ENCODE data around the gene PCBP3.

The PCBP3 gene

DNA sequence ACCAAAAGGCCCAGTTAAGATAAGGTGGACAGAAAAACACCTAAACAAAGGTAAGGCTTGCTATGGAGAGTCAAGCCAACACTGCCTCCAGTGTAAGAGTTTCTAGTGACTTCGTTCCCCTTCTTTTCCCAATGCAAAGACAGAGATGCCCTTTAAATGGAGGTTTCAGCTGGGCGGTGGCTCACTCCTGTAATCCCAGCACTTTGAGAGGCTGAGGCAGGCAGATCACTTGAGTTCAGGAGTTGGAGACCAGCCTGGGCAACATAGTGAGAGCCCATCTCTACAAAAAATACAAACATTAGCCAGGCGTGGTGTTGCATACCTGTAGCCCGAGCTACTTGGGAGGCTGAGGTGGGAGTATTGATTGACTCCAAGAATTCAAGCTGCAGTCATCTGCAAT lies 314.0 kb downstream of the PCBP3 start:
- Histone ChIP-seq H3K4me2 (ENCODE audit: low read length) (no peak overlapping the region), H3K14ac (ENCODE audit: low read length) (no peak overlapping the region), H2BK120ac (ENCODE audit: insufficient read depth, low read length, poor library complexity) (no peak overlapping the region), H3K27me3 (ENCODE audit: insufficient read depth, low read length) (no peaks in the 10 kb centered on the region), H3K18ac (ENCODE audit: low read length) (no peak overlapping the region), H3K23ac (ENCODE audit: low read length) (no peak overlapping the region), H4K8ac (ENCODE audit: low read depth, low read length) (no peak overlapping the region), H3K79me1 (ENCODE audit: low read length) (no peaks in the 10 kb centered on the region), H3K79me2 (ENCODE audit: control insufficient read depth, insufficient read depth, low read length, poor library complexity) (no peaks in the 10 kb centered on the region), H3K27ac (ENCODE audit: low read depth, low read length) (no peak overlapping the region), H2BK12ac (ENCODE audit: low read length) (no peak overlapping the region), H2AFZ (ENCODE audit: insufficient read depth, low read length, poor library complexity) (no peak overlapping the region), H3K4me1 (ENCODE audit: control insufficient read depth in 1 of 2, insufficient read depth in 2 of 2, low read length in 2 of 2) (no peaks in the 10 kb centered on the region), H3K9ac (ENCODE audit: low read length) (no peak overlapping the region), H4K12ac (ENCODE audit: low read depth, low read length) (no peak overlapping the region), H3K36me3 (ENCODE audit: control insufficient read depth in 1 of 2, insufficient read depth in 2 of 2, low read length in 2 of 2) (no peaks in the 10 kb centered on the region), H3K9me3 (ENCODE audit: insufficient read depth, low read depth, low read length) (peaks cover 14% of the 10 kb centered on the region), H2AK5ac (ENCODE audit: low read length) (no peak overlapping the region), H2BK5ac (ENCODE audit: low read depth, low read length, poor library complexity) (no peak overlapping the region), H3K4ac (ENCODE audit: low read depth, low read length) (no peak overlapping the region), H3K4me3 (ENCODE audit: low read depth, low read length) (no peak overlapping the region), H4K91ac (ENCODE audit: low read depth, low read length) (no peak overlapping the region)
- DNase-seq = no peak
- WGBS (ENCODE audit: extremely low coverage, insufficient coverage, insufficient read length) = no CpG with 5 or more reads among the region's 4 CpGs

DNA sequence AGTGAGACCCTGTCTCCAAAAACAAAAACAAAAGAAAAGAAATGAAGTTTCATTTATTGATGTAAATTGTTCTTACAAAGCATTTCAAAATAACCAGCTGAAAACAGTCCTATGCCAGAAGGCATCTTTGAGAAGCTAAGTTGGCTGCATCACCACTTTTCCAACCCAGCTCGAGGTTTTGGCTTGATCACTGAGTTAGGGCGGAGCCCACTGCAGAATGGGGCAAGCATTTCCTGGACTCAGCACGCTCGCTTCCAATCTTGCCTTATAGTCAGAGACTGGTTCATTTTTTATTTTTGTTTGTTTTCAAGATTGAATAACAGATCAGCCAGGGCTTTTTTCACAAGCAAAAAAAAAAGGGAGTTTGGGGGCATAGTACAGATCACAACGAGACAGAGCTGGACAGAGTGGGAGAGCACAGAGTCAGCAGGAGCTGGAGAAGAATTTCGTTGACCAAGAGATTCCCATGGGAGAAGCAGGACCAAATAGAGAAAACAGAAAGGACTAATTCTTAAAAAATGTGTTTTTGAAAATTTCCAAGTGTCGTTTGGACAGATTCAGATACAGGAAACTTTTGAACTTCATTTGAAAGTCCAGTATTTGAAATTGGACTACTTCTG lies 314.6 kb downstream of the PCBP3 start:
- H3K4me1 ChIP-seq (ENCODE audit: control insufficient read depth in 1 of 2, insufficient read depth in 2 of 2, low read length in 2 of 2) = no peaks in the 10 kb centered on the region
- no peak overlapping the region for H3K9ac ChIP-seq (ENCODE audit: low read length)
- H3K36me3 ChIP-seq (ENCODE audit: control insufficient read depth in 1 of 2, insufficient read depth in 2 of 2, low read length in 2 of 2) = no peaks in the 10 kb centered on the region
- no peaks in the 10 kb centered on the region for H3K79me2 ChIP-seq (ENCODE audit: control insufficient read depth, insufficient read depth, low read length, poor library complexity)
- H2AK5ac ChIP-seq (ENCODE audit: low read length) = no peak overlapping the region
- no peak overlapping the region for H4K91ac ChIP-seq (ENCODE audit: low read depth, low read length)
- H3K79me1 ChIP-seq (ENCODE audit: low read length) = no peaks in the 10 kb centered on the region
- H3K4ac ChIP-seq (ENCODE audit: low read depth, low read length) = no peak overlapping the region
- H3K18ac ChIP-seq (ENCODE audit: low read length) = no peak overlapping the region
- H2AFZ ChIP-seq (ENCODE audit: insufficient read depth, low read length, poor library complexity) = no peak overlapping the region
- no peak overlapping the region for H2BK120ac ChIP-seq (ENCODE audit: insufficient read depth, low read length, poor library complexity)
- WGBS (ENCODE audit: extremely low coverage, insufficient coverage, insufficient read length) = no CpG with 5 or more reads among the region's 7 CpGs
- H3K9me3 ChIP-seq (ENCODE audit: insufficient read depth, low read depth, low read length) = peaks cover 16% of the 10 kb centered on the region
- H3K27ac ChIP-seq (ENCODE audit: low read depth, low read length) = no peak overlapping the region
- no peak overlapping the region for H2BK12ac ChIP-seq (ENCODE audit: low read length)
- no peak overlapping the region for H4K12ac ChIP-seq (ENCODE audit: low read depth, low read length)
- H3K14ac ChIP-seq (ENCODE audit: low read length) = no peak overlapping the region
- no peak overlapping the region for H4K8ac ChIP-seq (ENCODE audit: low read depth, low read length)
- no peak for DNase-seq
- no peak overlapping the region for H3K23ac ChIP-seq (ENCODE audit: low read length)
- no peak overlapping the region for H3K4me3 ChIP-seq (ENCODE audit: low read depth, low read length)
- H3K27me3 ChIP-seq (ENCODE audit: insufficient read depth, low read length) = no peaks in the 10 kb centered on the region
- H2BK5ac ChIP-seq (ENCODE audit: low read depth, low read length, poor library complexity) = no peak overlapping the region
- H3K4me2 ChIP-seq (ENCODE audit: low read length) = no peak overlapping the region

DNA sequence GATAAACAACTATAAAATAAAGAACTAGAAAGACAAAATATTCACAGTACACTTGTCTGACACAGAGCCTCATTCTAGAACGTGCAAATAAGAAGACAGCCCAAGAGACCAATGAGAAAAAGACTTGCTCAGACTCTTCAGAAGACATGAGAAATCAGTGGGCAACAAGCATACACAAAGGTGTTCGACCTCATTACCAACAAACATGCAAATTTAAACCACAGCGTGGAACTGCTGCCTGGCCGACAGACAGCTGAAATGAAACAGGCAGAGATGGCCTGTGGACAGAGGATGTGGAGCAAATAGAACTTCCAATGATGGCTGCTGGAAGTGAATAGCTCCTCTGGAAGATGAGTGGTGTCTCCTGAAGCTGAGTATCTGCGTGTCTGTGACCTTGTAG lies 315.7 kb downstream of the PCBP3 start:
- no peak overlapping the region for H3K14ac ChIP-seq (ENCODE audit: low read length)
- no peak overlapping the region for H3K27ac ChIP-seq (ENCODE audit: low read depth, low read length)
- H3K4me1 ChIP-seq (ENCODE audit: control insufficient read depth in 1 of 2, insufficient read depth in 2 of 2, low read length in 2 of 2) = no peaks in the 10 kb centered on the region
- no peak overlapping the region for H3K4ac ChIP-seq (ENCODE audit: low read depth, low read length)
- H3K23ac ChIP-seq (ENCODE audit: low read length) = no peak overlapping the region
- H2BK120ac ChIP-seq (ENCODE audit: insufficient read depth, low read length, poor library complexity) = no peak overlapping the region
- H3K4me2 ChIP-seq (ENCODE audit: low read length) = no peak overlapping the region
- H2AFZ ChIP-seq (ENCODE audit: insufficient read depth, low read length, poor library complexity) = no peak overlapping the region
- H3K36me3 ChIP-seq (ENCODE audit: control insufficient read depth in 1 of 2, insufficient read depth in 2 of 2, low read length in 2 of 2) = no peaks in the 10 kb centered on the region
- H3K18ac ChIP-seq (ENCODE audit: low read length) = no peak overlapping the region
- no peak overlapping the region for H4K91ac ChIP-seq (ENCODE audit: low read depth, low read length)
- no peak overlapping the region for H2BK5ac ChIP-seq (ENCODE audit: low read depth, low read length, poor library complexity)
- H3K9ac ChIP-seq (ENCODE audit: low read length) = no peak overlapping the region
- DNase-seq = no peak
- H3K4me3 ChIP-seq (ENCODE audit: low read depth, low read length) = no peak overlapping the region
- no peaks in the 10 kb centered on the region for H3K79me1 ChIP-seq (ENCODE audit: low read length)
- H3K9me3 ChIP-seq (ENCODE audit: insufficient read depth, low read depth, low read length) = peaks cover 16% of the 10 kb centered on the region
- no peak overlapping the region for H2AK5ac ChIP-seq (ENCODE audit: low read length)
- no peaks in the 10 kb centered on the region for H3K27me3 ChIP-seq (ENCODE audit: insufficient read depth, low read length)
- H4K12ac ChIP-seq (ENCODE audit: low read depth, low read length) = no peak overlapping the region
- no peaks in the 10 kb centered on the region for H3K79me2 ChIP-seq (ENCODE audit: control insufficient read depth, insufficient read depth, low read length, poor library complexity)
- no peak overlapping the region for H4K8ac ChIP-seq (ENCODE audit: low read depth, low read length)
- no peak overlapping the region for H2BK12ac ChIP-seq (ENCODE audit: low read length)
- no CpG with 5 or more reads among the region's 5 CpGs for WGBS (ENCODE audit: extremely low coverage, insufficient coverage, insufficient read length)

DNA sequence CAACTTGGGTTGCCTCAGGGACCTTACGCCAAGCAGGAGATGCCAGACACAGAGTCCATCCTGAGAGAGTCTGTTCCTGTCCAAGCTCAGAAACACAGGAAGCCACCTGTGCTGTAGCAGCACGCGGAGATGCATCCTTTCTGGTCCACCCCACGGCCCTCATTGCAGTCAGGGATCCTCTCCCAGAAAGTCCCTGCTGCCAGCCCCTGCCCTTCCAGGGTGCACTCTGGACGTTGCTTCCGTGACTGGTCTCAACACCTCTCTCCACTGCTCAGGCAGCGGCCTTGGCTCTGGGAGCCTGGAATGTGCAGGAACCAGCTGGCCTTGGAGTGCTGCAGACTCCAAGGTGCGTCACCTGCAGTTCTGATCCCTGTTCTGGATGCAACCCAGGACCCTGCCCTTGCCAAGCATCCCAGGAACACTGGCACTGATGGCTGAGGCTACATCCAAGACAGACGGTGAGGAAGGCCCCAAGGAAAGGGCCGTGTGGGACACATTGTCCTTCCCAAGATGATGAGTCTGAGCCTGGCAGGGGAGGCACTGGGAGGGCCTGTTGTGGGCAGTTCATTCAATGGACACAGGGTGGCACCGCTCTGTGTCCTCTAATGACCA lies 316.4 kb downstream of the PCBP3 start:
- no peak overlapping the region for H3K4me3 ChIP-seq (ENCODE audit: low read depth, low read length)
- no CpG with 5 or more reads among the region's 11 CpGs for WGBS (ENCODE audit: extremely low coverage, insufficient coverage, insufficient read length)
- peaks cover 19% of the 10 kb centered on the region for H3K9me3 ChIP-seq (ENCODE audit: insufficient read depth, low read depth, low read length)
- H3K27ac ChIP-seq (ENCODE audit: low read depth, low read length) = no peak overlapping the region
- H4K8ac ChIP-seq (ENCODE audit: low read depth, low read length) = no peak overlapping the region
- no peak for DNase-seq
- H3K4me1 ChIP-seq (ENCODE audit: control insufficient read depth in 1 of 2, insufficient read depth in 2 of 2, low read length in 2 of 2) = no peaks in the 10 kb centered on the region
- H2BK12ac ChIP-seq (ENCODE audit: low read length) = no peak overlapping the region
- no peaks in the 10 kb centered on the region for H3K27me3 ChIP-seq (ENCODE audit: insufficient read depth, low read length)
- H3K23ac ChIP-seq (ENCODE audit: low read length) = peak overlapping the region; percentile 55
- no peak overlapping the region for H4K91ac ChIP-seq (ENCODE audit: low read depth, low read length)
- no peak overlapping the region for H3K14ac ChIP-seq (ENCODE audit: low read length)
- no peak overlapping the region for H2AK5ac ChIP-seq (ENCODE audit: low read length)
- no peaks in the 10 kb centered on the region for H3K36me3 ChIP-seq (ENCODE audit: control insufficient read depth in 1 of 2, insufficient read depth in 2 of 2, low read length in 2 of 2)
- H3K18ac ChIP-seq (ENCODE audit: low read length) = no peak overlapping the region
- H3K4ac ChIP-seq (ENCODE audit: low read depth, low read length) = no peak overlapping the region
- no peak overlapping the region for H2BK120ac ChIP-seq (ENCODE audit: insufficient read depth, low read length, poor library complexity)
- no peak overlapping the region for H2AFZ ChIP-seq (ENCODE audit: insufficient read depth, low read length, poor library complexity)
- H3K79me1 ChIP-seq (ENCODE audit: low read length) = no peaks in the 10 kb centered on the region
- no peak overlapping the region for H4K12ac ChIP-seq (ENCODE audit: low read depth, low read length)
- no peak overlapping the region for H3K9ac ChIP-seq (ENCODE audit: low read length)
- H2BK5ac ChIP-seq (ENCODE audit: low read depth, low read length, poor library complexity) = no peak overlapping the region
- H3K79me2 ChIP-seq (ENCODE audit: control insufficient read depth, insufficient read depth, low read length, poor library complexity) = no peaks in the 10 kb centered on the region
- H3K4me2 ChIP-seq (ENCODE audit: low read length) = no peak overlapping the region
